Mesenchymal stem cell (in vitro differentiated cells and primary cell): ENCODE measurements around the gene MICAL3.

Experiments used
- DNase-seq: peaks from one replicate; pipeline ENCODE4 v3.0.0-alpha.2; 2013
- H2AFZ ChIP-seq: one replicate; pipeline ENCODE4 v1.6.1; 2013; ENCODE audit warnings: low read depth, mild to moderate bottlenecking, control low read depth, inconsistent platforms, low read length, moderate library complexity
- H2AK5ac ChIP-seq: 2 replicates; pipeline ENCODE4 v1.6.1; 2013; ENCODE audit warnings: low read length, moderate library complexity, mild to moderate bottlenecking, inconsistent platforms; ENCODE audit not compliant: severe bottlenecking
- H2BK120ac ChIP-seq: one replicate; pipeline ENCODE4 v1.6.1; 2013; ENCODE audit warnings: low read depth, mild to moderate bottlenecking, inconsistent platforms, low read length, moderate library complexity
- H2BK12ac ChIP-seq, 2 experiments: one replicate each; pipeline ENCODE4 v1.6.1; 2013; ENCODE audit warnings: inconsistent platforms in 2 of 2, low read length in 2 of 2, mild to moderate bottlenecking in 2 of 2, moderate library complexity in 2 of 2, control low read depth in 1 of 2
- H2BK15ac ChIP-seq: one replicate; pipeline ENCODE4 v1.6.1; 2013; ENCODE audit warnings: mild to moderate bottlenecking, low read depth, inconsistent platforms; ENCODE audit not compliant: poor library complexity, severe bottlenecking
- H2BK5ac ChIP-seq: 2 replicates; pipeline ENCODE4 v1.6.1; 2013; ENCODE audit warnings: low read depth, mild to moderate bottlenecking, low read length, control low read depth, inconsistent platforms; ENCODE audit not compliant: poor library complexity, severe bottlenecking
- H3K14ac ChIP-seq, 2 experiments: one replicate each; pipeline ENCODE4 v1.6.1; 2013; ENCODE audit warnings: inconsistent platforms in 2 of 2, low read length in 2 of 2, control low read depth in 1 of 2, mild to moderate bottlenecking in 1 of 2, moderate library complexity in 1 of 2
- H3K18ac ChIP-seq, 2 experiments: one replicate each; pipeline ENCODE4 v1.6.1; 2013; ENCODE audit warnings: inconsistent platforms in 2 of 2, low read length in 2 of 2, control low read depth in 1 of 2, low read depth in 1 of 2, mild to moderate bottlenecking in 1 of 2
- H3K23ac ChIP-seq, 2 experiments: one replicate each; pipeline ENCODE4 v1.6.1; 2013; ENCODE audit warnings: inconsistent platforms in 2 of 2, low read length in 2 of 2, mild to moderate bottlenecking in 2 of 2, moderate library complexity in 2 of 2, control low read depth in 1 of 2
- H3K27ac ChIP-seq: 2 replicates; pipeline ENCODE4 v1.5.1; 2013; ENCODE audit warnings: mild to moderate bottlenecking, moderate library complexity, low read length, control low read depth, inconsistent platforms; ENCODE audit not compliant: poor library complexity, severe bottlenecking
- H3K27me3 ChIP-seq, 2 experiments: 2 replicates each; pipeline versions ENCODE4 v1.6.1 to v1.7.0; 2013; ENCODE audit warnings: low read length in 2 of 2, mild to moderate bottlenecking in 2 of 2, moderate library complexity in 2 of 2, control low read depth in 1 of 2, inconsistent platforms in 1 of 2; ENCODE audit not compliant: control insufficient read depth in 1 of 2, insufficient read depth in 1 of 2
- H3K36me3 ChIP-seq, 2 experiments: 2 replicates each; pipeline versions ENCODE4 v1.6.1 to v1.7.0; 2013; ENCODE audit warnings: low read length in 2 of 2, control low read depth in 1 of 2, inconsistent platforms in 1 of 2, low read depth in 1 of 2, mild to moderate bottlenecking in 1 of 2; ENCODE audit not compliant: insufficient read depth in 2 of 2, control insufficient read depth in 1 of 2
- H3K4ac ChIP-seq, 2 experiments: one replicate each; pipeline ENCODE4 v1.6.1; 2013; ENCODE audit warnings: inconsistent platforms in 2 of 2, low read length in 2 of 2, mild to moderate bottlenecking in 2 of 2, moderate library complexity in 2 of 2, control low read depth in 1 of 2, low read depth in 1 of 2
- H3K4me1 ChIP-seq: 2 replicates; pipeline ENCODE4 v1.6.1; 2013; ENCODE audit warnings: low read depth, low read length, control low read depth; ENCODE audit not compliant: control insufficient read depth, insufficient read depth
- H3K4me2 ChIP-seq: 2 replicates; pipeline ENCODE4 v1.6.1; 2013; ENCODE audit warnings: low read length, mild to moderate bottlenecking, inconsistent platforms; ENCODE audit not compliant: poor library complexity, severe bottlenecking
- H3K4me3 ChIP-seq, 2 experiments: 2 replicates each; pipeline versions ENCODE4 v1.5.1 to v1.7.0; 2013; ENCODE audit warnings: low read length in 2 of 2, mild to moderate bottlenecking in 2 of 2, control low read depth in 1 of 2, low read depth in 1 of 2; ENCODE audit not compliant: insufficient read depth in 1 of 2
- H3K79me1 ChIP-seq: replicated peaks from 2 replicates; pipeline ENCODE4 v1.6.1; 2013; ENCODE audit warnings: mild to moderate bottlenecking, control low read depth, low read length, inconsistent platforms; ENCODE audit not compliant: poor library complexity, severe bottlenecking
- H3K9ac ChIP-seq: 2 replicates; pipeline ENCODE4 v1.7.0; 2013; ENCODE audit warnings: mild to moderate bottlenecking, low read length, moderate library complexity
- H3K9me3 ChIP-seq: 2 replicates; pipeline ENCODE4 v1.7.0; 2013; ENCODE audit warnings: mild to moderate bottlenecking, low read length; ENCODE audit not compliant: control insufficient read depth
- H4K8ac ChIP-seq: one replicate; pipeline ENCODE4 v1.6.1; 2013; ENCODE audit warnings: inconsistent platforms, mild to moderate bottlenecking, low read length, moderate library complexity
- H4K91ac ChIP-seq: one replicate; pipeline ENCODE4 v1.6.1; 2013; ENCODE audit warnings: mild to moderate bottlenecking, low read length, inconsistent platforms
- WGBS: methylation state at CpG from one replicate; pipeline ENCODE4 v1.1.7; 2013; ENCODE audit warnings: mixed read lengths; 5-methylcytosine and 5-hydroxymethylcytosine counted together

The MICAL3 gene

DNA sequence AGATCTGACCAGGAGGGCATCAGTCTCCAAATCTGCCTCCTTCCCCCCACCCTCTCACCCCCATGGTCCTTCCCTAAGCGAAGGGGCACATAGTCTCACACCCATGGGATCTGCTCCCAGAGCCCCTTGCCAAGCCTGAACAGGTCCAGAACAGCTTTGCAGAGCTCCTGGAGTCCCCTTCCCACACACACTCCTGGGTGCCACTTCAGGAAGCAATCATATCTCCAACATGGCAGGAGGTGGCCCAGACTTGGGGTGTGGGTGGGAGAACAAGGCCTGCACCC is 63.0 kb downstream of the MICAL3 start:
- no peaks in the 10 kb centered on the region for H3K27me3 ChIP-seq
- H2BK12ac ChIP-seq: no peak overlapping the region
- H2BK120ac ChIP-seq: no peak overlapping the region
- H3K4me1 ChIP-seq: peaks cover 45% of the 10 kb centered on the region
- H3K79me1 ChIP-seq: peaks cover 2% of the 10 kb centered on the region
- peaks cover 7 to 26% of the 10 kb centered on the region in 2 experiments for H3K36me3 ChIP-seq
- no peak for DNase-seq
- H3K9ac ChIP-seq: no peak overlapping the region
- no peak overlapping the region for H4K91ac ChIP-seq
- H3K4me2 ChIP-seq: no peak overlapping the region
- H3K14ac ChIP-seq: no peak overlapping the region
- H2BK15ac ChIP-seq: no peak overlapping the region
- no peaks in the 10 kb centered on the region for H3K9me3 ChIP-seq
- no peak overlapping the region for H2AFZ ChIP-seq
- H3K18ac ChIP-seq: no peak overlapping the region
- no peak overlapping the region for H3K4ac ChIP-seq
- H2AK5ac ChIP-seq: no peak overlapping the region
- no peak overlapping the region for H2BK5ac ChIP-seq
- H4K8ac ChIP-seq: no peak overlapping the region
- H3K23ac ChIP-seq: no peak overlapping the region
- H3K27ac ChIP-seq: no peak overlapping the region
- H3K4me3 ChIP-seq: no peak overlapping the region
- WGBS: 64% methylated on average over 1 of the region's 1 CpG

DNA sequence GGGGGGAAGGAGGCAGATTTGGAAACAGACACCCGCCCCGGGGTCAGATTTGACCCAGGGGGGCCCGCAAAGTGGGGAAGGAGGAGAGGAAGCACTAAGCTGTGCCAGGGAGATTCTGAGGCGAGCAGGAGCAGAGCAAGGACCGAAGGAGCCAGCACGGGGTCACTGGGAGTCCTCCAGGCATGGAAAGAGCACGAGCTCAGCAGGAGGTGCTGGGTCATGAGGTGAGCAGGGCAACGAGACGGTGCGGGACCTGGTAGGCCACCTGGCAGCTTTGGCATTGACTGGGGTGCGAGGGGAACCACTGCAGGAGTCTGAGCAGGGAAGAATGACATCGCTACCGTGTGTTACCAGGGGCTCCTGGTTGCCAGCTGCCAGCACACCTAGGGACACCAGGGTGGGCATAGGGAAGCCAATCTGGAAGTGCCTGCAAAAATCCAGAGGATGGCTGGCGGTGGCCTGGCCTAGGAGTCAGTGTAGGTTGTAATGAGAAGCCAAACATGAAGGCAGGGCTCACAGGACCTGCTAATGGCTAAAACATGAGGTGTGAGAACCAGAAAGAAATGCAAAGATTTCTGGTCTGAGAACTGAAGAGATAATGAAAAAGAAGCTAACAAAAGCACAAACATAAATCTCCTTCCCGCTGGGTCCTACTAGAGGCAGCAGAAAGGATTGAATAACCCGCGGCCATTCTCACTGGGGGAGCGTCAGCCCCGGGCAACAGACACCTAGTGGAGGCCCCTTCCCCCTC is 63.5 kb downstream of the MICAL3 start:
- Histone ChIP-seq H4K8ac (peak overlapping the region; percentile 29), H2AFZ (no peak overlapping the region), H3K14ac (peak overlapping the region in 1 of 2 experiments; percentile 56), H3K27ac (no peak overlapping the region), H3K79me1 (peaks cover 2% of the 10 kb centered on the region), H4K91ac (no peak overlapping the region), H3K4me2 (no peak overlapping the region), H2BK15ac (peak overlapping the region; percentile 20), H3K9me3 (no peaks in the 10 kb centered on the region), H2BK5ac (no peak overlapping the region), H3K9ac (no peak overlapping the region), H3K18ac (no peak overlapping the region), H3K4me3 (no peak overlapping the region), H3K27me3 (no peaks in the 10 kb centered on the region), H3K4ac (no peak overlapping the region), H2BK12ac (no peak overlapping the region), H2AK5ac (peak overlapping the region; percentile 60), H3K36me3 (peaks cover 7 to 26% of the 10 kb centered on the region in 2 experiments), H2BK120ac (no peak overlapping the region), H3K23ac (no peak overlapping the region), H3K4me1 (peaks cover 45% of the 10 kb centered on the region)
- WGBS: 86% methylated on average over 19 of the region's 19 CpGs
- DNase-seq: no peak

DNA sequence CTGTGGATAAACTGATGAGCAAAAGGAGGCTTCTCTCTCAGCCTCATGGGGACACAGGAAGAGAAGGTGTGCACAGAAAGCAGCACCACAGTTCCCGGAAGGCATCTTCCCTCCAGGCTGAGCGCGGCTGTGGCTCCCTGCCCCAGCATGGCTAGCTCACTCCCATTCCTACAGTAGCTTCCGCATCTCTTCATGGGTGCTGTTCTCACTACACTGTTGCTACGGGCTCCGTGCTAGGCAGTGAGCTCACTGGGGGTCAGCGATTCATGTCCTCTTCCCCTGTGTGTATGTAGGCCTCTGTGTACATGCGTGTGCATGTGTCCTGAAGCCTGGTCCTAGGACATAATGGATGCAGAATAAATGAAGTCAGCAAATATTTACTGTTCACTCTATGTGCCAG is 64.3 kb downstream of the MICAL3 start:
- no peak overlapping the region for H2BK5ac ChIP-seq
- no peak overlapping the region for H2AFZ ChIP-seq
- peaks cover 7 to 26% of the 10 kb centered on the region in 2 experiments for H3K36me3 ChIP-seq
- H2BK12ac ChIP-seq: no peak overlapping the region
- WGBS: 97% methylated on average over 8 of the region's 8 CpGs
- peaks cover 49% of the 10 kb centered on the region for H3K4me1 ChIP-seq
- H2AK5ac ChIP-seq: peak overlapping the region; percentile 4
- peaks cover 2% of the 10 kb centered on the region for H3K79me1 ChIP-seq
- H3K23ac ChIP-seq: no peak overlapping the region
- H3K9ac ChIP-seq: no peak overlapping the region
- no peak overlapping the region for H4K91ac ChIP-seq
- no peak overlapping the region for H3K27ac ChIP-seq
- no peak overlapping the region for H3K14ac ChIP-seq
- no peak overlapping the region for H2BK15ac ChIP-seq
- no peak overlapping the region for H4K8ac ChIP-seq
- H3K4me3 ChIP-seq: no peak overlapping the region
- H3K27me3 ChIP-seq: no peaks in the 10 kb centered on the region
- no peak overlapping the region for H2BK120ac ChIP-seq
- no peak overlapping the region for H3K18ac ChIP-seq
- H3K4ac ChIP-seq: no peak overlapping the region
- no peak overlapping the region for H3K4me2 ChIP-seq
- no peak for DNase-seq
- H3K9me3 ChIP-seq: no peaks in the 10 kb centered on the region

DNA sequence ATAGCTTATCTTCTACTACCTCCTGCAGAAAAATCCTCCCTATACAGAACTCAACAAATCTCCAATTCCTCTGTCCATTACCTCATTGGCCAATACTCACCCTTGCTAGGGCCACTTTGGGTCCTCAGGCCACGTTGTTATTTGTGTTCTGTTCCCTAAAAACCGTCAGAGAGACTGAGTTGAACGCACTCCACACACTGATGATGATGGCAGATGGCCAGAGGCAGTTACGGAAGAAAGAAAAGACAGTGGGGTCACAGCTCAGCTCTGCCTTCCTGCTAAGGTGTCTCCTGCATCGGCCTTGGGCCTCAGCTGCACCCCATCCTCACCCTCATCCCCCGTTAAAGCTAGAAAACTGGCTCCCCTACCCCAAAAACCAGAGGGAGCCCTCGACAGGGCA is 66.2 kb downstream of the MICAL3 start:
- peaks cover 47% of the 10 kb centered on the region for H3K4me1 ChIP-seq
- H3K79me1 ChIP-seq: peaks cover 2% of the 10 kb centered on the region
- no peak overlapping the region for H3K4ac ChIP-seq
- H3K4me2 ChIP-seq: no peak overlapping the region
- H3K14ac ChIP-seq: no peak overlapping the region
- no peak overlapping the region for H2AFZ ChIP-seq
- H4K91ac ChIP-seq: no peak overlapping the region
- no peak overlapping the region for H2BK12ac ChIP-seq
- WGBS: 90% methylated on average over 7 of the region's 7 CpGs
- H3K36me3 ChIP-seq: peaks cover 7 to 24% of the 10 kb centered on the region in 2 experiments
- no peak overlapping the region for H2BK15ac ChIP-seq
- H4K8ac ChIP-seq: no peak overlapping the region
- H3K9ac ChIP-seq: no peak overlapping the region
- DNase-seq: no peak
- H3K18ac ChIP-seq: no peak overlapping the region
- H2BK5ac ChIP-seq: no peak overlapping the region
- H2AK5ac ChIP-seq: peak overlapping the region; percentile 90
- no peak overlapping the region for H3K23ac ChIP-seq
- H3K9me3 ChIP-seq: no peaks in the 10 kb centered on the region
- no peaks in the 10 kb centered on the region for H3K27me3 ChIP-seq
- H3K27ac ChIP-seq: no peak overlapping the region
- H3K4me3 ChIP-seq: no peak overlapping the region
- H2BK120ac ChIP-seq: no peak overlapping the region
